CD4-positive, alpha-beta T cell treated with Interleukin-15 for 1 hour (primary cell): ENCODE data around the gene DUSP5.
A peak's percentile ranks its signal among the peaks of the same experiment; 100 is the strongest.
"Not testable (repeated sequence)": the region's sequence is repeated elsewhere in the genome, so short reads cannot be mapped to it uniquely, and the experiment has no call there.

Experiments used
- DNase-seq: peaks from one replicate; pipeline ENCODE4 v3.0.0-alpha.2; 2020

Gene DUSP5, protein sequence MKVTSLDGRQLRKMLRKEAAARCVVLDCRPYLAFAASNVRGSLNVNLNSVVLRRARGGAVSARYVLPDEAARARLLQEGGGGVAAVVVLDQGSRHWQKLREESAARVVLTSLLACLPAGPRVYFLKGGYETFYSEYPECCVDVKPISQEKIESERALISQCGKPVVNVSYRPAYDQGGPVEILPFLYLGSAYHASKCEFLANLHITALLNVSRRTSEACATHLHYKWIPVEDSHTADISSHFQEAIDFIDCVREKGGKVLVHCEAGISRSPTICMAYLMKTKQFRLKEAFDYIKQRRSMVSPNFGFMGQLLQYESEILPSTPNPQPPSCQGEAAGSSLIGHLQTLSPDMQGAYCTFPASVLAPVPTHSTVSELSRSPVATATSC

DNA sequence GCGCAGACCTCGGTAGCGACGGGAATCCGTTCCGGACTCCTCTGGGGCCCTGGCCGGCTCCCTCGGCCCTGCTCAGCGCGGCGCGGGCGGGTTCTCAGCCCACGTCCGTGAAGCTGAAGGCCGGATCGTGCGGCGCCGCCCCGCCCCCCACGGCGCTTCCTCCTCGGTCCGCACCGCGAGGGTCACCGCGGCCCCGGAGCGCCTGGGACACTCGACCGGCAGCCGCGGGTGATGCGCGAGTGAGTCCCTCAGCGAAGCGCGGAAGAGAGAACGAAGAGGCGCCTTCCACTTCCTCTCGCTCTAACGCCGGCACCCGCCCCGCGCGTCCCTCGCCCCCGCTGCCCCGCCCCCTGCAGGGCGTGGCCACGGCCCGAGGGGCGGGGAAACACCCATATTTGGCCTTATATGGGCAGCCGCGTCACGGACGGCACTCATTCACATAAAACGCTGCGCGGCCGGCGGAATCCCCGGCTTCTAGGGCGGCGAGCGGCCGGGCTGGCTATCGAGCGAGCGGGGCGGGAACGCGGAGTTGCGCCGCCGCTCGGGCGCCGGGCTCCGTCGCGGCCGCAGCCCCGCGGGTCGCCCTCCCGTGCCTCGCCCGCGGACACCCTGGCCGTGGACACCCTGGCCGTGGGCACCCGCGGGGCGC is at the start of gene DUSP5:
DUSP5 (plus strand) TSS at position 470 of the 649 bp plus-strand sequence. CDS start 215 bp downstream, outside the sequence.
- DNase-seq, result peak; percentile 96

DNA sequence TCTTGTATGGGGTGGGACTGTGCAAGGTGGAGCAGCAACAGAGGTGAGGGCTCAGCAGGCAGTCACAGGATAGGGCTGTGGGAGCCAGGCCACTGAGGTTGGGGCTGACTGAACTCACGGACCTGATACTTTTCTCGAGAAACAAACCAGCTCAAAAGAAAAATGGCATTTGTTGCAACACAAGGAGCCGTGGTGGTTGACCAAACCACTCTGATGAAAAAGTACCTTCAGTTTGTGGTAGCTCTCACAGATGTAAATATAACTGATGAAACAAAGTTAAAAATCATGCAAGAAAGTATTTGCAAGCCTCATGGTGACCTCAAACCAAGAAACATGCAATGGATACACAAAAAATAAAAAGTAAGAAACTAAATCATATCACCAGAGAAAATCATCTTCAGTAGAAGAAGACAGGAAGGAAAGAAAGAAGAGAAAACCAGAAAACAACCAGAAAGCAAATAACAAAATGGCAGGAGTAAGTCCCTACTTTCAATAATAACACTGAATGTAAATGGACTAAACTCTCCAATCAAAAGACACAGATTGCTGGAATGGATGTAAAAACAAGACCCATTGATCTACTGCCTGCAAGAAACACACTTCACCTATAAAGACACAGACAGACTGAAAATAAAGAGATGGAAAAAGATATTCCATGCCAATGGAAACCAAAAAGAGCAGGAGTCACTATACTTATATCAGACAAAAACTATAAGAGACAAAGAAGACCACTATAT is 48.9 kb upstream of the DUSP5 start:
- no peak for DNase-seq

DNA sequence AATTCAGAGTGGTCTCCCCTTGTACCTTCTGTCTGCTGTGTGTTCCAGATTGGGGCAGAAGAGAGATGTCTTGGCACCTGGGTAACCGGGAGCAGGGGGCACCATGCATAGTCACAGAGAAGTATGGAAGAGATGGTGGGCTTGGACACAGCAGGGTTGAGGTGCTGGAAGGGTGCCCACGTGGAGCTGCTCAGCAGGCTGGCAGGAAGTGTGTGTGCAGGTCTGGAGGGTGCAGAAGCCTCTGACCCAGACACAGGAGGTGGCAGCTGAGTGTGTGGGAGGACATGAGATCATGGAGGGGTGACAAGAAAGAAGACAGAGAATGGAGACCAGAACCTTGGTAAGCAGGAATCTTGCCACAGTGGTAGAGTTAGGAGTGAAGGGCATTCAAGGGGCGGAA is 42.3 kb upstream of the DUSP5 start:
- DNase-seq, result no peak

DNA sequence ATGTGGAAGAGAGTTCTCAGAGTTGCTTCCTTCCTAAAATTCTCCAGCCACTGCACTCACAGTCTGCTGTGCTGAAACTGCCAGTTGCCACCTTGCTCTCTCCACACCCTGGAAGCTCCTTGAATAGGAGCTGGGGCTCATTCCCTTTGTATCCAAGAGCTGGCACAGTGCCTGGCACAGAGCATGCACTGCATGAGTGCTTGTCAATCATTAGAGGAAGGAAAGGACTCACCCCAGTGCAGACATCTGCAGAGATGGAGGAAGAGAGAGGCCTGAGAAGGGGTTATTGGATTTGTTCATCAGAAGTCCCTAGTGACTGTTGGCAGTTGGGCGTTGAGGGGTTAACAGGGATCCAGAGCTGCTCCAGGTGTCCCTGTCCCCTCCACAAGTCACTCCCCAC is 41.7 kb upstream of the DUSP5 start:
- DNase-seq, result no peak

DNA sequence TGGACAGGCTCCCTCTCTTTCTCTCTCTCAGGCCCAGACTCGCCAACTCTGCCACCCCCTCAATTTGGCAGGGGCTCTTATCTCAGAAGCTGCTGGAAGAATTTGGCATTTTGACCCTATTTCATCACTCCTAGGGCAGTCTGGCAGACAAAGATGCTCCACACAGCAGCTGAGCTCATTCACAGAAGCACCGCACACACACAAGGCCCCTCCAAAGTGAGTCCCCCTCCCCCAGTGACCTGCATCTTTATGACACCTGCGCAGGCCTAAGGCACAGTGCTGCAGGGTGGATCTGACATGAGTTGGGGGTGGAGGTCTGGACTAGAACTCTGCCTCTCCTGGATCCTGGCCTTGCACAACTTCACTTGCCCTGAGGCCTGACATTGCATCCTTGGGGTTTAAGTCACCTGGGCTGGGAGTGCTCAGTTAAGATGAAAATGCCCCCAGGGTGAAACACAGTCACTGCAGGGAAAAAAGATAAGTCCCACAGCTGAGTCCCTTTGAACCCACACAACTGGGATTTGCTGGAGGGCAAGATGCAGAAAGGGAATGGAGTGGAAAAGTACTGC is 41.1 kb upstream of the DUSP5 start:
- DNase-seq, result no peak

DNA sequence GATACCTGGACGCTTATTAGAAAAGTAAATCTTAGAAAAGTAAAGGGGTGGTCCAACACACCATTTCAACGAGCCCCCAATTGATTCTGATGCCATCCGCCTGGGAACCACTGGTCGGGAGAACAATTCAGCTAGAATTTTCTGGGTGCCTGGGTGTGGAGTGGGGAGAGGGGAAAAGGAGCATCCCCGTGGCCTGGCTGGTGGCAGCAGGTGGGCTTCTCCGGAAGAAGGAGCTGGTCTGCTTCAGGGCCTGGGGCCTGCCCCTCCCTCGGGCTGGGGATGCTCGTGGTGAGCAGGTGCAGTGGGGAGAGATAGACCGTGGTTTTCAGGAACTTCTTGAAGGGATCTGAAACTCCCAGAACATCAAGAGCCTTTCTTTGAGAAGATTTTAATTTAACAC is 39.9 kb upstream of the DUSP5 start:
- DNase-seq, result no peak

DNA sequence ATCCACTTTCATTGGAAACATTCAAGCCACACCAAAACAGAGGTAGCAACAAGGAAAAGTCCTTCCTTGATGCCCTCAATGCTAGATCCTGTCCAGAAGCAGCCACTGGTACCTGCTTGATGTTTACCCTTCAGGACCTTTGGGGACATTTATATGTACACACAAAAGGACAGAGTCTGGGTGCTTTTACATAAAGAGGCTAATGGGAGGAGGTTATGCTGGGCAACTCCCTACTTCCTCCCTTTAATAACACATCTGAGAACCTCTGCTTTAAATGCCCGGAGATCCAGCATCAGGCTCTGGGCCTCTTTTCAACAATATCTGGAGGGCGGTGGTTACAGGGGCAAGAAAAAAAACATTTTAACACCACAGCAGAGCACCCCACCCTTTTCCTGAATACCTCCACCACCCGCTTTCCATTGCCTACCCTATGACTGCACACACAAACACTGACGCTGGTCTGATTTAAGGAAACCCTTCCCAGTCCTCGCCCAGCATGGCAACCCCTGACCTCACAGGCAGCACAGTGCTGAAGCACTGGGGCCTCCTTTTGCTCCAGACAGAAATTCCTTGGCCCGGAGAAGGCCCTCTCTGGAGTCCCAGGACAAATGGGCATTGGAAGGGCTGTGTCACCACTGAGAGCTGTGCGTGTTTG is 39.3 kb upstream of the DUSP5 start:
- no peak for DNase-seq

DNA sequence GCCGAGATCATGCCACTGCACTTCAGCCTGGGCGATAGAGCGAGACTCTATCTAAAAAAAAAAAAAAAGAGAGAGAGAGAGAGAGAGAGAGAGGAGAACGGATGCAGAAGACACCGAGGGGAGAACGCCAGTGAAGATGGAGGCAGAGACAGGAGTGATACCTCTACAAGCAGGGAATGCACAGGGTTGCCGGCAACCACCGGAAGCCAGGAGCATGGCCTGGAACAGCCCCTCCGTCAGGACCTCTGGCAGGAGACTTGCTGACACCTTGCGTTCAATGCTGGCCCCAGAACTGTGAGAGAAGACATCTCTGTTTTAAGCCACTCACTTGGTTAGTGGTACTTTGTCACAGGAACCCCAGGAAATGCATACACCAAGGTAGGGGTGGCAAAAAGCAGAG is 38.1 kb upstream of the DUSP5 start:
- DNase-seq, result no peak

DNA sequence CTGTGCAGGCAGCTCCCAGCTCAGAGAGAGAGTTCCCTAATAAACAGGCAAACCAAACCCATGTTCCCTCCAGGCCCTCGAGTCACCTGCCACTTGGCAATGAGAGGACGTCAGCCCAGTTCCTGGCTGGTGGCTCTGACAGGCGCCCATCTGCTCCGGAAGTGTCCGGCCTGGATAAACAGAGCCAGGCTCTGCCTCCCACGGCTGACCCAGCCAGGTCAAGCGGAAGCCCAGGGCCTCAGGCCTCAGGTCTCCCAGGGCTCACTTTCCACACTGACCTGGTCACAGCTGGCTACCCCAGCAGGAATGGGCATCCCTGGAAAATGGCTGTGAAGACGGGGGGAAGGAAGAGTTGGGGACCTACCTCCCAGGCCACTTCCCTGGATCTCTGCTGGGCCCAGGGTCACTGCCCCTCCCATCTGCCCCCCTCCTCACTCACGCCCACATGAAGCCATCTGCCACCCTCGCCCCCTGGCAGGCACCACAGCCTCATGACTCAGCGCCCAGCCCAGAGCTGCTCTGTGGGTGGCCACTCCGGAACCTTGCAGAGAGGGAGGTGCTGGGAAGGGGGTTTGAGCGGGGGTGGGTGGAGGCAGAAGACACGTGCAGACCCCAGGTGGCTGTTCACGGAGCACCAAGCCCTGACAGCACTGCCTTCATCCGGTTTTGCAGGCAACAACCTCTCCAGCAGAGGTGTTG is 37.4 kb upstream of the DUSP5 start:
- DNase-seq, result peak; percentile 56

DNA sequence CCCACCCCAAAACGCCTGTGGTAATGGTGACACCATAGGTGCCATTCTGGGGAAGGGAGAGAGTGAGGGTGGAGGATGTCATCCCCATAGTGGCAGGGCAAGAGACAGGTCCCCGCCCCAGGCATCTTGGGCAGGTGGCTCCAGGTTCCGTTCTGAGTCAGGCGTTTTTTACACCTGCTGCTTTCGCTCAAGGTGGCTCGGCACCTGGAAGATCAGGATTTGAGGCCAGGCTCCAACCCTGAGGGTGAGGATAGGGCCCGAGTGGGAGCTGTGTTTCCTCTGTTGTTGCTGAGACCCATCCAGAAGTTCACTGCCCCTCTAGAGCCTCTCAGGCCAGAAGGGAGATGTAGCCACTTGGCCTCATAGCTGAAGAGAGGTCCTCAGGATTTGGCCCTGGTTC is 36.6 kb upstream of the DUSP5 start:
- DNase-seq, result no peak

DNA sequence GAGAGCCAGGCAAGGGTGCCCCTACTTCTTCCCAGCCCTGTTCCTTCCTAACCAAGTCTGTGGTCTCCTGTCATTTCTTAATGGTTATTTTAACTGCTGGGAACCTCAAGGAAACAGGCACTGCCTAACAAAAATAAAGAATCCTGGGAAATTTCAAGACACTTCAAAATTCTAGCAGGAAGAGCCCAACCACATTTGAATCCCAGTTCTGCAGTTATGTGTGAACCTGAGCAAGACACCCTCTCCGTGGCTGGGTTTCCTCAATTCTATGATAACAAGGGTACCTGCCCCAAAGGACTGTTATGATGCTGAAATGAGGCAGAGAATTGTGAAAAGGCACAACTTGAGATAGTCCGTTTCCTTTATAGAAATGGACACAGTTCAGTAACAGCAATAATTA is 36.2 kb upstream of the DUSP5 start:
- no peak for DNase-seq

DNA sequence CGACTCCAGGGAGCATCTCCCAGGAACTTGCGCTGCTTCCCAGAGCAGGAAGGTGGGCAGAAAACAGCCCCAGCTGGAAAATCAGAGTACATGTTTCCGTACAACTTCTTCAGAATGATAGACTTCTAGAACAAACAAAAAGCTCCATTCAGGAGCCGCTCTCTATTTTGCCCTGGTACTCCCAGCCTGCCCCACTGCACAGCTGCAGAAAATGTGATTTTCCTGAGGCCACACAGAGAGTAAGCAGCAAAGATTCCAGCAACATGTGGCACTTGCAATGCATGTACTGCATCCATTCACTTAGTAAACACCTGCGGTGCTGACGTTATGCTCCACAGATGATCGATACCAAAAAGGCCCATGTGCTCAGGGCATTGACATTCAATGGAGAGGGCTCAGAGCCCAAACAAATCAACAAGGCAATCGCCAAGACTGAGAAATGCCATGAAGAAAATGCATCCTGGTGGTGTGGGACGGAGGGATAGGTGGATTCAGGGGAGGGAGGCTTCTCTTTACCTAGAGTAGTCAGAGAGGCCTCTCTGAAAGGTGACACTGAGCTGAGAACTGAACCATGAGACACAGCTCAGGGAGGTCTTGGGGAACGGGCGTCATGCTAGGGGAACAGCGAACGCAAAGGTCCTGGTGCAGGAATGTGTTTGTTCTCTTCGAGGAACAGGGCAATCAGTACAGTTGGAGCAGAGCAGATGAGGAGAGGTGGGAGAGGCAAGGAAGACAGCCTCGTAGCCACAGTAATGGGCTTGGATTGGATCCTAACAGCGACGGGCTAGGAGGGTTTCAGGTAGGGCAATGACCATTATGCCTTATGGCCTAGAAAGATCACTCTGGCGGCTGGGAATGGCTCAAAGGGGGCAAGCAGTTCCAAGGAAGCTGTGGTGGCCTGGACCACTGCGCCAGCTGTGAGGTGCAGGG is 35.3 kb upstream of the DUSP5 start:
- DNase-seq, result no peak

DNA sequence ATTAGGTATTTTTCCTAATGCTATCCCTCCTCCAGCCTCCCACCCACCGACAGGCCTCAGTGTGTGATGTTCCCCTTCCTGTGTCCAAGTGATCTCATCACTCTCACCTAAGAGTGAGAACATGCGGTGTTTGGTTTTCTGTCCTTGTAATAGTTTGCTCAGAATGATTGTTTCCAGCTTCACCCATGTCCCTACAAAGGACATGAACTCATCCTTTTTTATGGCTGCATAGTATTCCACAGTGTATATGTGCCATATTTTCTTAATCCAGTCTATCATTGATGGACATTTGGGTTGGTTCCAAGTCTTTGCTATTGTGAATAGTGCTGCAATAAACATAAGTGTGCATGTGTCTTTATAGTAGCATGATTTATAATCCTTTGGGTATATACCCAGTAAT is 29.4 kb upstream of the DUSP5 start:
- not testable (repeated sequence) for DNase-seq

DNA sequence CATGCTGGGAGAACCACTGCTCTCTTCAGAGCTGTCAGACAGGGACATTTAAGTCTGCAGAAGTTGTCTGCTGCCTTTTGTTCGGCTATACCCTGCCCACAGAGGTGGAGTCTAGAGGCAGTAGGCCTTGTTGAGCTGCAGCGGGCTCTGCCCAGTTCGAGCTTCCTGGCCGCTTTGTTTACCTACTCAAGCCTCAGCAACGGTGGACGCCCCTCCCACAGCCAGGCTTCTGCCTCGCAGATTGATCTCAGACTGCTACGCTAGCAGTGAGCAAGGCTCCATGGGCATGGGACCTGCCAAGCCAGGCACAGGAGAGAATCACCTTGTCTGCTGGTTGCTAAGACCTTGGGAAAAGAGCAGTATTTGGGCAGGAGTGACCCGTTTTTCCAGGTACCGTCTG is 27.2 kb upstream of the DUSP5 start:
- DNase-seq, result not testable (repeated sequence)

DNA sequence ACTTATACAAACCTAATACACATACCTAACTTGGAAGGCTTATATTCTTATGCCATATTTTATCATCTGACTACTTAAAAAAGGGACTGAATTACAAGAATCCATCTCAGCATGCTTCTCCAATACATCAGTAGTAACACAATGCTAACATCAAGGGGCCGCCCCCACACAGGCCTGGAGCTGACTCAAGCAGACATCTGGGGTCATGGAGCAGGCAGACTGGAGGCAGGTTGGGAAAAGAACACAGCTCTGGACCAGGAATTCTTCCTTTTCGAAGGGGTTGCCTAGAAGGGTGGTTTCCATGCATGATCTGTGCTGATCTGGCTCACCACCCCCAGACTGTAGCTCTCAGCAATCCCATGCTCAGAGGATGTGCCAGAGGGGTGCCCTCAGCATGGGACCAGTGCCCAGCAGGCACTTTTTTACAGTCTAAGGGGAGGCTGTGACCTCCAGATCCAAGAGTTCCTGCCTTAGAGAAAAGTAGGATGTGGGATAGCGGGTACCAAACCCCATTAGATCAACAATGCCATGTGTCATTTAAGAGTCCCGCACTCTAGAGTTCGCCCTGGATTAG is 26.1 kb upstream of the DUSP5 start:
- no peak for DNase-seq

DNA sequence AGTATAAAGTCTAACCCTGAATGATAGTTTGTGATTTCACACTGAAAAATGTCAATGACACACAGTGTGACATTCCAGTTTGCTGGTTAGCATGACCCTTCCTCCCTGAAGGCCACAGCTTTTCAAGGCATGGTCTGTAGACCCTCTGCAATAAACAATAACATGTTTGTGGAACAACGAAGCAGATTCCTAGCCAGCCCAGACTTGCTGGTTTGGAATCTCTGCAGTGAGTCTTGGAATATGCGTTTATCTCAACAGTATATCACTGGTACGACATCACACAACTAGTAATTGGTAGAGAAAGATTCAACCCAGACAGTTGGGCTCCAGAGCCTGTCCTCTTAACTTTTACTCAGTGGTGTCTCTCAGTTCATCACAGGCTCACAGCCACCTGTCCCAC is 23.7 kb upstream of the DUSP5 start:
- DNase-seq, result no peak

DNA sequence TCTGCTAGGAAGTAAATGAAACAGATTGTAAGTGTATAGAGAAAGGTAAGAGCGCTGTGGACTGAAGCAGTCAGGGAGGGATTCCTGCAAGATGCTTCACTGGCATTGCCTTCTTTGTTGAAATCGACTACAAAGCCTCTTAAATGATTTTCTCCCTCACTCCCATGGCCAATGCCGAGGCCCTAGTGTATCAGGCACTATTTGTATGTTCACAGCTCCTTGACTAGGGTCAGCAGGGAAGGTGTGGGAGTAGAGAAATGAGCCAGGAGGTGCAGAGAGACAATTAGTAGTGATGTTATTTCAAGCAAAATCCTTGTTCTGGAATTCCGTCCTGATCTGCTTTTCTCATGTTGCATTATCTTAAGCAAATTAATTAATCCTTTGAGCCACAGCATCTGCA is 22.9 kb upstream of the DUSP5 start:
- DNase-seq, result no peak

DNA sequence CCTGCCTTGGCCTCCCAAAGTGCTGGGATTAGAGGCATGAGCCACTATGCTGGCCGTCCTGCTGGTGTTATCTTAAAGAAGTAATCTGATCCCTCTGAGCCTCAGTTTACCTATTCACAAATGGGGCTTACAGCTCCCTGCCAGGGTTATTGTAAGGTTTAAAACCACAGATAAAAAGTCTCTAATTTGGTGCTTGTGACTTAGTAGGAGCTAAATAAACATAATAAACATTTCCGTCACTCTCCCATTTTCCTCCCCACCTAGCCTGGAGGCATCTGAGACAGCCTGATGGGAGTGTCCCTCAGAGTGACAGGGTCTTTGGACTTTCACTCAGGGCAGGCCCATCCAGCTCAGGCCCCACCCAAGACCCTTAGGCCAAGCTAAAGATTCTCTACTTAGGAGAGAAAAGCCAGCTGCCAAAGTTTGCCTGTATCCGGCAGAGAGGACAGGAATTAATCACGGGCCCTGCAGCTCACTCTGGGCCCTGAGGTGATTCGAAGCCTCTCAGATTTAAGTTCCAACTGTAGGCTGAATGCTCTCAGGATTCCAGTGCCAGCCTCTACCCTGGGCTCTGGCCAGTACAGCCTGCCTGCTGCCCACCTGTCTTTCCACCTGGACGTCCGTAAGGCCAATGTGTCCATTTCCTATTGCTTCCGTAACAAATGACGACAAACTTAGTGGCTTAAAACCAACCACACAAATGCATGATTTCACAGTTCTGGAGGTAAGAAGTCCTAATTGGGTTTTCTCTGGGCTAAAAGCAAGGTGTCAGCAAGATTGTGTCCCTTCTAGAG is 21.8 kb upstream of the DUSP5 start:
- DNase-seq, result no peak

DNA sequence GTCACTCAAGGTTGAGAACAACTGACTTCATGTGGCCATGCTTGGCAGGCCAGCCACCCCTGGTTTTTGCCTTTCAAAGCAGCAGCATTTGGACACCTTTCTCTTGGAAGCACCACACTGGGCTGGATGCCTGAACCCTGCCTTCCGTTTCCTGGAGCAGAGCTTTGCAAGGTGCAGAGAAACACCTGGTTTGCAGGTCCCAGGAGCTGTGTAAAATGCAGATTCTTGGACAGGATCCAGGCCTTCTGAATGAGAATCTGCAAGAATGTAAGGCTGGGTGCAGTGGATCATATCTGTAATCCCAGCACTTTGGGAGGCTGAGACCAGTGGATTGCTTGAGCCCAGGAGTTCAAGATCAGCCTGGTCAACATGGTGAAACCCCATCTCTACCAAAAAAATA is 18.0 kb upstream of the DUSP5 start:
- DNase-seq, result no peak

DNA sequence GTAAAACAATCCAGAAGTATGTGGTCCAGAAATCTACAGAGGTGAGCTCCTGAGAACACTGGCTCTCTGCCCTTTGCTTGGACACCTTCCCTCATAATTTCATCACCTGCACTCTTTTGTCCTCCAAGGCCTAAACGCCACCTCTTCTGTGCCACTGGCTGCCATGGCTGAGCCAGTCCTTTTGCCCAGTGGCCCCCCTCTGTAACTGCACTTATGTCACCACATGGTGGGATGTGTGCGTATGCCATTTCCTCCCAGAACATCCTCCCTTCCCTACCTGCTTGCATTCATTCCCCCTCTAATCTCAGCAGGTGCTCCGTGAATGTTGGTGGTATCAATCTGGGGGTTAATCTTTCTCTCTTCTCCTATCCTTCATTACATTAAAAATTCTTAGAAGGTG is 17.3 kb upstream of the DUSP5 start:
- DNase-seq, result no peak
